Retina (tissue), 1 donor: ENCODE data around the gene GRIK2.
"Not testable (repeated sequence)": the region's sequence is repeated elsewhere in the genome, so short reads cannot be mapped to it uniquely, and the experiment has no call there.

Experiments
- DNase-seq: peaks from one replicate; pipeline ENCODE4 v3.0.0-alpha.2; 2016

GRIK2 gene

DNA sequence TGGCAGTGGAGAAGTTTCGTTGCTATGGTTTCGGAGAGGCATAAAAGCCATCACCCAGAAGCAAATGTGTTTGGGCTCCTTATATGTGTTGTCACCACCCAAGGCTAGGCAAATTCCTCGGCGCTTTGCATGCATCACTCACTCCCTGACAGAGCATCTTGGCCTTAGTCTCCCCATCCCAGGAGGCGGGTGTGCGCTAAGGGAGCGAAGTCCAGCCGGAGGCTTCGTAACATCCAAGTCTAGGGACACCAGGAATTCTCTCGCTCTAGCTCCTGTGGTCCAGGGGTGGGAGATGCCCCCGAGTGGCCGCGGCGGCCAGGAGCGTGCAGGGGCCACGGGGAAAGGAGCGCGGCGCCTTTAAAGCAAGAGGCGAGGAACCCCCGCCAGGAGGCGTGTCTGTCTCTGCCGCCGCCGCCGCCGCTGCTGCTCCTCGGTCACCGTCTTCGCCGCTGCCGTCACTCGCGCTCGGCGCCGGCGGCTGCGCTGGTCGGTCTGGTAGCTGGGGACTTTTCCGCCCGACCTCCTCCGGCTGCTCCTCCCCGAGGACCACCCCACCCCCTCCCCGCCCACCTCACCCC is at the start of gene GRIK2:
TSS of gene GRIK2 (plus strand) at position 458 of the 578 bp plus-strand sequence.
- DNase-seq = peak; percentile 89

DNA sequence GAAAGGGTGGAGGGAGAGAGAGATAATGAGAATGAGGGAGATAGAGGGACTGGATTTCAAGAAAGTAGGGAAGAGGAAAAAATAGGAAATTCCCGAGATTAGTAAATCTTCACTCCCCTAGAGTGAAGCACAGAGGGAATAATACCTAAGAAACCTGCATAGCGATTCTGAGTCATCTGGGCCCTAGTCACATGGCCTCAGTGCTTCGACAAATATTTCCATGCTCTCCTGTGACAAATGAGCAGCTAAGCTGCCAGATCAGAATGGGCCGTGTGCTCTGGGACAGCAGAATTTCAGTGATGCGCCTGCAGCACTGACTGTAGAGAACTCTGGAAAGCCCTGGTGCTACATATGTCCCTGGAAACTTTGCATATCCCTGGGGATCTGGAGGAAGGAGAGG is 48.6 kb upstream of the GRIK2 start:
- no peak for DNase-seq

DNA sequence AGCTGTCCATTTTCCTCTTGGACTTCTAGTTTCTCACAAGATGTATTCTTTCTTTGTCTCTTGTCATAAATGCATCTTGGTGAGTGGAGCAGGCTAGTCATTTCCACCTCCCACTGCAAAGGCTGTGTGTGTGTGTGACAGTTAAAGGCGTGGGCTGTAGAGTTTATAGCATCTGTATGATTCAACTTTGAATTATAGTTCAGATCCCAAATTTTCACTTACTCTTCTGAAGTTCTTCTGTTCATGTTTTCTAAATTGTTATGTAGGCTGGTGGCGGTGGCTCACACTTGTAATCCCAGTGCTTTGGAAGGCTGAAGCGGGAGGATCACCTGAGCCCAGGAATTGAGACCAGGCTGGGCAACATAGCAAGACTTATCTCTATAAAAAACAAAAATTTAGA is 44.7 kb upstream of the GRIK2 start:
- DNase-seq = no peak

DNA sequence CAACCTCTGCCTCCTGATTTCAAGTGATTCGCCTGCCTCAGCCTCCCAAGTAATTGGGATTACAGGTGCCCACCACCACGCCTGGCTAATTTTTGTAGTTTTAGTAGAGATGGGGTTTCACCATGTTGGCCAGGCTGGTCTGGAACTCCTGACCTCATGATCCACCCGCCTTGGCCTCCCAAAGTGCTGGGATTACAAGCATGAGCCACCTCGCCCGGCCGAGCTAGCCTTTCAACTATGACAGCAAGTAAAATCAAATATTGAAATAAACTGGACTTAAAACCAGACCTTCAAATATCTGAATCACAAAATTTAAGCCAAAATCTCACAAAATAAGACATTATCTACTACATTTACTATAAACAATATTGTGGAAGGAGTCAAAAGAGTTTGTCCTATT is 42.9 kb upstream of the GRIK2 start:
- DNase-seq = not testable (repeated sequence)

DNA sequence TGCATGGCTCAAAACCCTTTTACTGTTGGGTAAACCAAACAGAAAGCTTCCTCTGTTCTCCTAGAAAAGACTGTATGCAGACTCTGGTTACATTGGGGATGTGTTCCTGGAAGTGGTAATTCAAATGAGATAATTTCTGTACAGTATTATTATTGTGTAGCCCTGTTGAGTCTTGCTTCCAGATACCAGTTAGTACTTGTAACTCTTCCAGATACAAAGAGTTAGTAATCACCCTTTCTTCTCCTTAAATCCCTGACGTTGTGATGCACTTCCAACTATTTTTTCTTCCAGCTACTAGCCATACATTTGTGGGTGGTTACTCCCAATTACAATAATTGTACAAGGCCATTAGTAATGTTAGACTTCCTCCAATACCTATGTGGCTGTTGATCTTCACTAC is 42.3 kb upstream of the GRIK2 start:
- DNase-seq = no peak

DNA sequence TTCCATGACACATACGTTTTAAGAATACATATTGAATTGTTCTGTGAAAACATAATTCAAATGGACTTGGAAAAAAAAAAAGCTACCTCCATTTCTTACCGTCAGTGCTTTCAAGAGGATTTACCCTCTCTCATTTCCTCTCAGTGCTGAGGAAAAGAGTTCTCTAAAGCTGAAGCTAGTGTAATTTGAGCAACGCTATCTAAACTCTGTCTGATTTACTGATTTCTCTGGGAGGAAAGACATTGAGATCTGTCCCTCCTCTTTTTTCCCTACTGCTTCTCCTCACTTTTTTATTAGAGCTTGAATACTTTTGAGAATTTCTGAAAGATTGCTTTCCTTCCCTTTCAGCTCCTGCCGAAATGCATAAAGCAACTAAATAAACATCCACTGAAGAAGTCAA is 41.2 kb upstream of the GRIK2 start:
- no peak for DNase-seq

DNA sequence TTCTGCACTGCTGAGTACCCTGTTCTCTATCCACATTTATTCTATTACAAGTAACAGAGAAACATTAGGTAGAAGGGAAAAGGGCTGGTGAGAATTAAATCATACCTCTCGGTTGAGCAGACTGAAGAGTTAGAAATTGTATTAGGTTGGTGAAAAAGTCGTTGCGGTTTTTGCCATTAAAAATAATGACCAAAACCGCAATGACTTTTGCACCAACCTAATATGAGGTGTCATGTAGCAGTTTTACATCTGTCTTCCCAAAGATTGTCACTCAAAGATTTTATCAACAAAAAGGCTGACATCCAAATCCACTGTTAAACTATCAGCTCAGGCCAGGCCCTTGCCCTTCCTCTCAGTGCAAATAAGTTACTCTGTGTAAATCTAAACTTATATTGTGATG is 28.3 kb upstream of the GRIK2 start:
- no peak for DNase-seq

DNA sequence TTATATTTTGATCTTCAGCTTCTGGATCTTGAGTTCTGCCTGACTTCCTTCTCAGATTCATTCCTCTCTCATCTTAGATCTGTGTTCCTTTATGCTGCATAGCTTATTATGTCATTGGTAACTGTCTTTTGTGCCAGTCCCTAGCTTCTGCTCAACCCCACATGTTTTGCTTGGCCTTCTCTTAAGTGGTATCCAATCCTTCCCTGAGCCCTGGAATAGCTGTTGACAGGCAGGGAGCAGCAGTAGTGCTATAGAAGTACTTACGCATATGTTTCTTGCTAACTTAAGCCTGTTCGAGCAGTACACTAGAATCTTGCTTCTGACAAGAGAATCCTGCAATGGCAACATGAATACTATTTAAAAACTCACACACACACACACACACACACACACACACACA is 13.6 kb upstream of the GRIK2 start:
- DNase-seq = no peak

DNA sequence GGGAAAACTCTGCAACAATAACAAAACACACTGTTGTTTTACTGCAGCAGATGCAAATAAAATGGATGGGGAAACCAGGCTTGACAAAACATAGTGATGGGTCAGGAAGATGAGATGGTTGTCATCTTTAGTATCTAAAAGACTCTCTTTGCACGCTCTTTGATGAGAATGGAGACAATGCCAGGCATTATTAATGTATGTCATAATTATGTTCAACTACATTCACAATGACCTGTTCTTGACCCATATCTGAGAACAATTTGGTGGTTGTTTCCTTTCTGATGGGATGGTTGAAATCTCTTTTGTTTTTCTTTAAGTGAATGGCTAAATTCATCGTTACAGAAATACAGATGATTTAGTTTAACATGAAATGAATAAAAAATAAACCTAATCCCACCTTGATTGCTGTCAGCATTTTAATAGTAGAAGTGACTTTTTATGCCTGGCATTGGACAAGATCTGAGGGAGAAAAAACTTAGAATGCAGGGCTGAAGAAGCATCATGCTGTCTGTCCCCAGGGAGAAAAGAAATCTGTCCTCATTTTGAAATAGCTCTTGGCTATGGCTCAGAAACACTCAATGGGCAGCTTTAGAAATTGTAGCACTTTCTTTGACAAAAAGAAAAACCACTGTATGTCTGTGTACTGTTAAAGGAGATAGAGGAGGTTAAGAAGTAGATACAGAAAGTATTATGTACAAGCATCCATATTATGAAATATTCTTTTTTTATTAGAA is 12.4 kb upstream of the GRIK2 start:
- peak; percentile 30 for DNase-seq

DNA sequence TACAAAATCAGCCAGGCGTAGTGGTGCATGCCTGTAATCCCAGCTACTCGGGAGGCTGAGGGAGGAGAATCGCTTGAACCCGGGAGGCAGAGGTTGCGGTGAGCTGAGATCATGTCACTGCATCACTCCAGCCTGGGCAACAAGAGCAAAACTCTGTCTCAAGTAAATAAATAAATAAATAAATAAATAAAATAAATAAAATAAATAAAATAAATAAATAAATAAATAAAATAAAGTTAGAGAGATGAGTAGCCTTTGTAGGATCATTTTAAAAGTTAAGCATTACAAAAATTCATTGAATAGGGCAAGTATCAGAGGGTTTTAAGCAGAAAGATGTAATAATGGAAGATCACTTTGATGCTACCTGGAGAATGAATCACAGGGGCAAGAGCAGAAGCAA is 9.8 kb upstream of the GRIK2 start:
- DNase-seq = not testable (repeated sequence)

DNA sequence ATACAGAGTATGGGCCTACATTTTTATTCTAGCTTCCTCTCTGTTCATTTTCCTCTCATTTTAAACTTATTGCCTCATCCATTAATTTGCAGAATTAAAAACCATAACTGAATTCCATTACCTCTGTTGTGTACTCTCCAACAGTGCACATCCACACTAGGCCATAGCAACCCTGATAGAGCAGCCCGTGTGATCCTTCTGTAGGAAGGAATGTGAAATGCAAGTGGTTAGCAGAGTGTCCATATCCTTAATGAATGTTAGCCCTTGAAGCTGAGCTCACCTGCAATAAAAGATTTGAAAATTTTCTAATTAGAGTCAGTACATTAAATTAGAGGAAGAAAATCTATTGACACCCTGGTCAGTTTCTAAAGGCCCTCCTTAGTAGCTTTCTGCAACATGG is 6.5 kb upstream of the GRIK2 start:
- no peak for DNase-seq

DNA sequence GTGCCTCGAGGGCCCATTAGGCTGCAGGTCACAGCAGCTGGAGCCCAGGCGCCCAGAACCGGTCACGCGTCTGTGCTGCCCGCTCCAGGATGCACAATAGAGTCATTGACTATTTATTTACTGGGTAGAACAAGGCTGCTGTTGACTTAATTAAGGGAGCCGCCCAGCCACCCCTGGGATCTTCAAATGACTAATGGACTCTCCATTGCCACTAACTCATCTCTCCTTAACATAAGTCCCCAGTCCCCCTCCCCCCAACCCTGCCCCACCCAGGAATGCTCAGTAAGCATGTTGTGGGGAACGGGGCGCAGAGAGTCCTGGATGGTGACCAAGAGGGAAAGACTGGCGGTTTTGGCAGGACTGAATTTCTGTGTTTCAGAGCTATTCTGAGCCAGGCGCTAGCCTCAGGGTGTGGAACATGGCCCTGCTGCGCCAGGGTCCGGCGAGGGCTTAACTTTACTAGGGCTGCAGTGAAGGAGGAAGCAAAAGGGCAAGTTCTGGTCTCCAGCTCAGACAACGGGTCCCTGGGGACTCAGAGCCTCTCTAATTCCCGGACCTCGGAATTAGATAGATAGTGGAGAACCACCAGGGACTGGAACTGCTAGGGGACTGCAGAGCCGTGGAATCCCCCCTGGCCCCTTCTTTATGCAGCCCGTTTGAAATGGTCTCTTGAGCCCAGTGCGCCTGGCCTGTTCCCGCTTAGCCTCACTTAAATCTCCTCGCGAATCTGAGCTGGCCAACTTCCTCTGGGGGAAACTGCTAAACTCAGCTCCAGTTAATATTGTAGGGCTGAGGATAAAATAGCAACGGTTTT is 1.5 kb upstream of the GRIK2 start:
- peak; percentile 63 for DNase-seq

DNA sequence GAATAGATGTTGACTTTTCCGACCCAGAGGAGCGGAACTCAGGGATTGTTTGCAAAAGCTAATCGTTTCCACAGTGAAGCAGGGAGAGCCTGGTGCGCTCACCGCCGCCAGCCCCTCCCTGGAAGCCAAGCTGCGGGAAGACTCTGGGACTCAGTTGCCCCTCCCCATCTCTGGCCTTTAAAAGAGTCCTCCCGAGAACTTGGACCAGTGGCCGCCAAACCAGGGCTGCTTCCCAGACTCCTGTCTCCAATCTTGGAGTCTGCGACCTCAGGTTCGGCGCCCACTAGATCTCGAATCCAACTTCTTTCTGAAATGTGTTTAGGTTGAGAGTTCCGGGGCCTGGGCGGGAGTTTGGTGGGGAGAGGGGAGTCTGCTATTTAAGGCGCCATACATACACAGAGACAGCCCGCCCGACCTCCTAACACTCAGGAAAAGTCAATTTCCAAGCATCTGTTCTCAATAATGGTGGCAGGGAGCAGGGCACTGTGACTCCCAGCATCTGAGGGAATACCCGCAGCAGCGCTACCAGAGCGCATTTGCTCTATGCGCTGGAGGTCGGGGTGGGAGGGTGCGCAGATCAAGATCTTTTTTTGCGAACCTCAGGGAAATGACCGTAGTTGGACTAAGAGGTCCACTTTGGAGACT is 800 bp upstream of the GRIK2 start:
- DNase-seq = no peak

DNA sequence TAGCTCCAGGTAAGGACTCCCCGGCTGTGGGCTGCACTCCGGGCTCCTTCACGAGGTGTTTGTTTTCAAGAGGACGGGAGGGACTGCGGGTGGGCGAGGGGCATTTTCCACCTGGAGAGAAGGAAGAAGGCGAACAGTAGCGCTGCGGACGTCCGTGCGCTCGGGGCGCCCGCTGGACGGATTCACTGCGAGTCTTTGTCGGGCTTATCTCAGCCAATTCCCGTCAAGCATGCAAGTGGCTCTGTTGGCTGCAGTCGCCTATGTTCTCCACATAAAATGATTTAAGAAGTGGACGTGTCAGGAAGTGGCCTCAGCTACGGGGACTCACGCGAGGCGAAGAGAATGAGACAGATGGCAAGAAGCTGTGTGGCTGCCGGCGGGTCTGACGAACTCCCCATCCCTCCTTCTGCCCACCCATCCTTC is 332 bp downstream of the GRIK2 start:
- peak; percentile 77 for DNase-seq

DNA sequence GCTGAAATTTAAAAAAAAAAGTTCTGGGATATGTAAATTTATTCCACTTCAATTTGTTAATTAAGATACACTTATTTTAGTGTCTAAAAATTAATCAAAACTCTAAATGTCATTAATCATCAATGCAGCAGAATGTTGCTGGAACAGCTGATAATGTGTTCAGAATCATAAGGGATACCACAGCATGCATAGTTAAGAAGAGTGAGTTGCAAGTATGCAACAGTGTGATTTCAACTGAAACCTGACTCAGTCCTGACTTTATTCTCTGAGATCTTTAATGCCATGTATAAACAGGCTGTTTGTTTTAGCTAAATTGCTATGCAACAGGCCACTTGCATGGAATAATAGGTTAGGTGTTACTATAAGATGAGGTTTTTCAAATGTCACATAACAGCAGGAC is 1.4 kb downstream of the GRIK2 start:
- no peak for DNase-seq

DNA sequence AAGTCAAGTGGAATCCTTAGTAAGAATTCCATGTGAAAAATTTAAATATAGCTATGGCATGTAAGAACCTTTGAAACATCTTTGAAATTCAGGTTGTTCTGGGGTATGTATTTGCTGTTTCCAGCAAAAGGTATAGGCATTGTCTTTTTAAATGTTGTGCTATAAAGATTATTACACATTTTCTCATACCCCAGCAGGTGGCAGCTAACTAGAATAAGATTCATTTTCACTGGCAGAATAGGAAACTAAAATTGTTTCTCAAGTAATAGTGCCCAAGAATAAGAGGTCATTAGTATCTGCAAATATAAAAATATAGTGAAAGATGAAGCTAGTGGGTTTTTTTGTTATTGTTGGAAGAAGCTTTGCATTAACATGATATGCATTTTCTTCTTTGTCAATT is 1.8 kb downstream of the GRIK2 start:
- DNase-seq = no peak

DNA sequence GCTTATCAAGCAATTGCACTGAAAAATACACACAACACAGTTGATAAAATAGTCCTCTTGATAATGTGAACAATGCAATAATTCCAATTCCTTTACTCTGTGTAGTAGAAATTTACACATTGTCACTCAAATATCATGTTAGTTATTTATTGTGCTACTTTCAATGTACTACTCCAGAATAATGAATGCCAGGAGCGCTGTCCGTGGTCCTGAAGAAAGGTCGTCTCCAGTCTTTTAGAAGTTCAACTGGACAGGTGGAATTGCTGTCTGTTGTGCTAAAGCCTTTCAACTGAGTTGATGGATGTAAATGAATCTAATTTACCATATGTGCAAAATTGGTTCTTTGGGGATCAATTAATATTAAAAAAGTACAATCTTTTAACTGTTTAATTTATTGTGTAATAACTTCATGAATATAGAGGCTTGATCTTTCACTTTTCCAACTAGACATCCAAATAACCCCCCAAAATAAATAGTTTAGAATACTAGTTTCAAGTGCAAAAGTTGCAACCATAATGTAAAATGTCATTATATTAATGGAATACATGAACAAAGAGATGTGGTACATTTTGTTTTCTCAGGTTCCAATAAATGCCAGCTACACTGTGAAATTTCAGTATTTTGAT is 3.2 kb downstream of the GRIK2 start:
- DNase-seq = peak; percentile 26

DNA sequence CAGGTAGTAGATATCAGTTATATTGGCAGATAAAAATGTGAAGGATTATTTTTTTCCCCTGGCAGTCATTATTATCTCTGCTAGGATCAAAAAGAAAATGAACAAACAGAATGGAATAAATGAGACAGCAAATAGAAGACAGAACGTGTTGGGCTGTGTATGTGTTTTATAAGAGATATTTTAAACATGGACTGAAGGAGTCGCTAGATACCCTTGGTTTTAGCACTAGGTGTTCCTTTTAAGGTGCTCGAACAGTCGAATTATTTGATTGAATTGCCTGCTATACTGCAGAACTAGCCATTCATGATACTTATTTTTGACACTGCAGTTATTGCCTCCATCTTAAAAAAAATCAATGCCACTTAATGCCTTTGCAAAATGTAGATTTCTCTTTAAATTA is 3.7 kb downstream of the GRIK2 start:
- no peak for DNase-seq

DNA sequence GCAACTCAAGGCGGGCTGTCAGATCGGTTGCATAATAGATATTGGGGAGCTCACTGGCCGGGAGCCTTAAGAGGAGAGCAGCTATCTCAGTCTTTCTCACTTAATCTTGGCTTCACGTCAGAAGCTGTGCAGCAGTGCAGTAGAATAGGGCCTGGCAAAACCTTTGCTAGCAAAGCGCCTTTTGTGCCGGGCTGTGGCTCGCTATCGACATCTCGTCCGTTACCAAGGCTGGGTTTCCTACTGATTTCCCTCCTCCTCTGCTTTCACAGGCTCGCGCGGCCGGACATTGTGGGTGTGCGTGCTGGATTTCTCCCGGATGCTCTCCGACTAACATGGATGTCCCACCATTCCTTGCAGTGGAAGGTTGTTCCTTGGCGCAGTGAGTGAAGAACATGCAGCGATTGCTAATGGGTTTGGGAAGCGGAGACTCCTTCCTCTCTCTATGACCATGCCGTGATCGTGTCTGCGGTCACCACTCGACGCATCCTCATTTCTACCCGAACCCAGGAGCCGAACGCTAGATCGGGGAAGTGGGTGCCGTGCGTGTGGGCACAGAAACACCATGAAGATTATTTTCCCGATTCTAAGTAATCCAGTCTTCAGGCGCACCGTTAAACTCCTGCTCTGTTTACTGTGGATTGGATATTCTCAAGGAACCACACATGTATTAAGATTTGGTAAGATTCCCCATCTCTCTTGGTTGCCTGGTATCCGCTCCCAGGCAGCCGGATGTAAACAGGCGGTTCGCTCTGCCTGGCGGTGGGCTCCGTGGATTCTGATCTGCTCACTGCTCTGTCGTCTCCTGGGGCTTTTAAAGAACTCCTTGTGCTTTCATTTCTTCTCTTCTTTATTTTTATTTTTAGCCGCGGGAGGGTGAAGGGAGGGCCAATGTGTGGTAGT is 5.5 kb downstream of the GRIK2 start:
- DNase-seq = peak; percentile 82

DNA sequence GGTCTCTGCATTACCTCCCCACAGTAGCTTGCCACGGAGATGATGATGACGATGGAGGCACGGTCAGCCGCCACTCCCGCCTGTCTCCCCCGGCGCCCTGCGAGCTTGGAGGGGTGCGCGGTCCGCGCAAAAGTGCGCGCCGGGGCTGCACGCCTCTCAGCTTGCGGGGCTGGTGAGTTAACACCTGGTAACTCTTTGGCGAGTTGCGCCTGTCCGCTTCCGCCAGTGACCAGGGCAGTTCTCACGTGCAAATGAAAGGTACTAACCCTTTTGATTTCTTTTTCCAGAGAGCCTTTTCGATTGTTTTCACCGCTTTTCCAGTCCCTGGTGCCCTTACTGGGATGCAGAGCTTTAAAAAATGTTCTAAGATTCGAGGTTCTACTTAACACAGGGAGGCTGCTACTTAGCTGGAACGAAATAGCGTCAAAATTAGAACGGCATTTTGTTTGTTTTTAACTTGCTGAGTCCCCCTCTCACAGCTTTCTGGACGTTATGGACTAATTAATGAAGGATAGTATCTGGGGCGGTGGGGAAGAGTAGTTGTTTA is 6.2 kb downstream of the GRIK2 start:
- DNase-seq = peak; percentile 81

DNA sequence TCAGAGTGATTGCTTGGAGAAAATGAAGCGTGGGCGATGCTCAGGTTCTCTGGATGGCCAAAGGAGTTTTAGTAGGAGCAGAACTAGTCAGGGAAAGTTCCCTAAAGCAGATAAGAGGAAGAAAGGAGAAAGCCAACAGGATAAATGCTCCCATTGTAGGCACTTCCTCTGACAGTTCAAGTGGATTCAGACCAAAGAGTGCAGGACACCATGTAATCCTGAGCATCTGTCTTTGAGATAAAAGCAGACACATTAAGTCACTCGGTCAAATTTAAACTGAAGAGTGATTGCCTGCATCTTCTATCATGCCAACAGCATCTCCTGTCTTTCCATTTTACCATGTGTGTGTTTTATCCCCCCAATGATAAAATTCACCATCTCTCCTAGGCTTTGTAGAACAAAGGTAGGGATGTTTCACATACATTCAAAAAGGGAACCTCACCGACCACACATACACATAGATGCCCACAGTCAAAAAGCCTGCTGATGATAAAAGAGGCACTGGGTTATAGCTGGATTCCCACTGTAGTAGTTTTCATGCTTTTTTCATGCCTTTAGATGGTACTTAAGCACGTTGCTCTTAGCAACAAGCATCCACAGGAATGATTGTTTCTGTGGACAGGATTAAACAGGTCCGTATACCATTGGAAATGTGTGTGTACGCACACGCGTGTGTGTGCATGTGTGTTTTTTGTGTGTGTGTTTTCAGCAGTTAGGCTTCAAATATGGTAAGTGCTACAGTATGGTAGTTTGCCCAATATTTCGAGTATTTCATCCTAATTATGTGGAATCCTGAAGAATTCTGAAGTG is 7.0 kb downstream of the GRIK2 start:
- peak; percentile 47 for DNase-seq
